HepG2 (cell line): Measurements from ENCODE around the gene ZNF367. TPM values are rescaled to one million over a fixed set of nuclear protein-coding genes. Genes with fewer than 3 reads are reported as not detected.

Experiments
- AGO2 ChIP-seq: fragments of 200-400 bp; formaldehyde crosslinking; optimal IDR thresholded peaks from 2 replicates; pipeline ENCODE3; 2017; ENCODE audit warnings: mild to moderate bottlenecking, low read depth, low read length, moderate library complexity
- ARHGAP35 ChIP-seq: sonication (generic); formaldehyde crosslinking; IDR thresholded peaks from 2 replicates; pipeline ENCODE4 v1.9.0; 2022; ENCODE audit warnings: mild to moderate bottlenecking, inconsistent platforms, moderate library complexity, missing genetic modification reagents, borderline replicate concordance
- ARID5B ChIP-seq: IDR thresholded peaks from 2 replicates; pipeline ENCODE4 v1.4.0; 2020; ENCODE audit warnings: mild to moderate bottlenecking, missing genetic modification reagents
- CSRNP1 ChIP-seq: sonication (generic); formaldehyde crosslinking; IDR thresholded peaks from 2 replicates; pipeline ENCODE4 v1.8.1; 2023; ENCODE audit warnings: mild to moderate bottlenecking, missing genetic modification reagents
- DBP ChIP-seq: sonication (generic); formaldehyde crosslinking; IDR thresholded peaks from 2 replicates; pipeline ENCODE4 v1.4.0; 2020; ENCODE audit warnings: missing genetic modification reagents; ENCODE audit errors: not compliant biosample characterization
- DR1 ChIP-seq: sonication (generic); formaldehyde crosslinking; IDR thresholded peaks from 2 replicates; pipeline ENCODE4 v1.8.0; 2021; ENCODE audit warnings: mild to moderate bottlenecking, missing genetic modification reagents, inconsistent platforms
- FOSL2 ChIP-seq: sonication (generic); formaldehyde crosslinking; IDR thresholded peaks from 2 replicates; pipeline ENCODE4 v1.4.0; 2020; ENCODE audit warnings: missing genetic modification reagents
- PATZ1 ChIP-seq: sonication (generic); formaldehyde crosslinking; IDR thresholded peaks from 2 replicates; pipeline ENCODE4 v1.4.0; 2020; ENCODE audit warnings: missing genetic modification reagents
- RXRA ChIP-seq: sonication (generic); formaldehyde crosslinking; IDR thresholded peaks from 2 replicates; pipeline ENCODE4 v1.5.1; 2020; ENCODE audit warnings: missing genetic modification reagents
- SP2 ChIP-seq: sonication (generic); formaldehyde crosslinking; IDR thresholded peaks from 2 replicates; pipeline ENCODE4 v1.5.1; 2020; ENCODE audit warnings: mild to moderate bottlenecking, missing genetic modification reagents
- TCF12 ChIP-seq, 2 experiments: fragments of 450-650 bp in 1 of 2; sonication (generic) in 1 of 2; formaldehyde crosslinking in 1 of 2; IDR thresholded peaks; 2 replicates each; pipeline versions ENCODE4 v1.6.1 to v1.8.0; 2017 to 2022; ENCODE audit warnings: antibody characterized with exemption in 1 of 2, mild to moderate bottlenecking in 1 of 2, missing genetic modification reagents in 1 of 2, moderate library complexity in 1 of 2
- TGIF2 ChIP-seq: IDR thresholded peaks from 2 replicates; pipeline ENCODE4 v1.6.1; 2016; ENCODE audit warnings: control low read depth, missing compliant biosample characterization
- YEATS4 ChIP-seq: sonication (generic); formaldehyde crosslinking; IDR thresholded peaks from 2 replicates; pipeline ENCODE4 v1.4.0; 2020; ENCODE audit warnings: missing genetic modification reagents, borderline replicate concordance
- ZNF574 ChIP-seq: sonication (generic); formaldehyde crosslinking; IDR thresholded peaks from 2 replicates; pipeline ENCODE4 v1.4.0; 2020; ENCODE audit warnings: missing genetic modification reagents
- polyA plus RNA-seq, 8 experiments: library from polyadenylated mRNA; depleted of rRNA in 3 of 8; stranded (reverse) in 7 of 8; unstranded in 1 of 8; fragments of >200 nt; fragmentation: Illumina TruSeq in 4 of 8; extraction: Trizol in 4 of 8; gene quantifications; 2 replicates each; pipeline versions ENCODE4 v1.2.1 to v1.2.3, GENCODE V29; 2011 to 2016; ENCODE audit warnings: low read depth in 4 of 8, missing spikeins in 1 of 8, mixed read lengths in 1 of 8; ENCODE audit not compliant: insufficient read depth in 1 of 8
- total RNA-seq, 5 experiments: library from RNA; depleted of rRNA; stranded (reverse); fragments of >200 nt; fragmentation: Illumina TruSeq; extraction: Trizol; gene quantifications; 2 replicates each; pipeline ENCODE4 v1.2.3, GENCODE V29; 2016; ENCODE audit warnings: low read depth in 1 of 5

ZNF367 gene
- total and polyA plus RNA-seq, 2 of the 13 experiments (the other 11 are each of a cell fraction or from before 2014, with no cell fraction given), result 2.9 to 7.7 TPM

GRCh38 chr9:96383165-96383942, 34.8 kb downstream of the ZNF367 start, which contains the start of gene SLC35D2 (continued):
- TF ChIP-seq DR1 (CRISPR knock-in tag) (peak; percentile 35; the same call in 1 of the 2 replicates), ARID5B (CRISPR knock-in tag) (peak; percentile 52; the same call in 1 of the 2 replicates), SP2 (CRISPR knock-in tag) (0 out of 2 replicates have a peak, but pooled peaks have one; percentile 27), CSRNP1 (CRISPR knock-in tag) (0 out of 2 replicates have a peak, but pooled peaks have one; percentile 50), TCF12 (IDR thresholded peaks at IDR 0.05) (no peak), TCF12 (CRISPR knock-in tag; IDR thresholded peaks at IDR 0.05) (0 out of 2 replicates have a peak, but pooled peaks have one; percentile 42), FOSL2 (peak; percentile 42), PATZ1 (CRISPR knock-in tag) (peak; percentile 26; the same call in 1 of the 2 replicates), ARHGAP35 (CRISPR knock-in tag) (peak; percentile 22; the same call in 1 of the 2 replicates), DBP (CRISPR knock-in tag) (no peak), ZNF574 (CRISPR knock-in tag) (peak; percentile 72), YEATS4 (peak; percentile 9; the same call in 1 of the 2 replicates), AGO2 (peak; percentile 89), TGIF2 (peak; percentile 59; the same call in 1 of the 2 replicates), RXRA (CRISPR knock-in tag) (0 out of 2 replicates have a peak, but pooled peaks have one; percentile 37)
